ENCODE results near the gene TOB2. TPM values are rescaled to one million over a fixed set of nuclear protein-coding genes. Genes with fewer than 3 reads are reported as not detected.

TOB2 gene
- total RNA-seq, 1 donor from 2014 or later: 19.6 TPM

Other genes with a start within 250 kb of the TOB2 start
- 13.2 TPM for gene L3MBTL2, start 241.5 kb downstream of the TOB2 start, total RNA-seq
- 3.9 TPM for gene CHADL, start 205.9 kb downstream of the TOB2 start, total RNA-seq
- 78.9 TPM for gene RANGAP1, start 160.6 kb downstream of the TOB2 start, total RNA-seq
- 21.1 TPM for gene ZC3H7B, start 145.3 kb downstream of the TOB2 start, total RNA-seq
- gene TEF, start 64.9 kb downstream of the TOB2 start, total RNA-seq: 12.5 TPM
- gene PHF5A, start 21.9 kb upstream of the TOB2 start, total RNA-seq: 39.2 TPM
- gene ACO2, start 22.3 kb upstream of the TOB2 start, total RNA-seq: 66.5 TPM
- gene POLR3H, start 97.7 kb upstream of the TOB2 start, total RNA-seq: 27.8 TPM
- 0.08 TPM for gene CSDC2, start 114.2 kb upstream of the TOB2 start, total RNA-seq
- 30.0 TPM for gene PMM1, start 143.0 kb upstream of the TOB2 start, total RNA-seq
- 36.7 TPM for gene DESI1, start 174.2 kb upstream of the TOB2 start, total RNA-seq
- gene XRCC6, start 174.5 kb upstream of the TOB2 start, total RNA-seq: 181 TPM
- 105 TPM for gene SNU13, start 242.1 kb upstream of the TOB2 start, total RNA-seq

All from esophagus mucosa (tissue), 1 donor.